Measurements from ENCODE around the gene CA10.

DNA sequence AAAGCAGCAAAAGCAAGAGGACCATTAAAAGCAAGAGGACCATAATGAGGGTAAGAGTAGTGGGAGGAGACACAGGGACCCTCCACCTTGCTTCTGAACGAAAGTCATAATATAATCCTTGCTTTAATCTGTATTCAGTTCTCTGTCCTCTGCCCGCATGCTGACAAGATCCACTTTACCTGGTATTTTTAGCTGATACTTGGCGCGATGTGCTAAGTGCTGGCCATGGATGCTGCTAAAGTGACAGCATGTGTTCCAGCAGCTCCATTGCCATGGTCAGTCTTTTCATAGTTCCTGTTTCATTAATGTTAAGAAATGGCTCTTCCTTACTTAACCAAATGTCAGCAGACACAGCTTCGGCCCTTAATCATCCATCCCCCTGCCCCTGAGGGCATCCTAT, 86.8 kb downstream of the CA10 start:
- TF ChIP-seq CTCF (IDR thresholded peaks at IDR 0.05; ENCODE audit: insufficient read depth, low read length) (no peak), SPI1 (IDR thresholded peaks at IDR 0.05; ENCODE audit: borderline replicate concordance, low read depth) (no peak), POLR2AphosphoS5 (IDR thresholded peaks at IDR 0.05; ENCODE audit: low read depth) (no peak), REST (IDR thresholded peaks at IDR 0.05; ENCODE audit: insufficient replicate concordance, low read depth) (no peak)

Measured in HL-60 (cell line).